MM.1S (cell line): Measurements from ENCODE around the gene LHX5.

Experiments
- DNase-seq: peaks from one replicate; pipeline ENCODE4 v3.0.0-alpha.2; 2015
- H2AFZ ChIP-seq: fragments of 300-600 bp; sonication (generic); 2 replicates; pipeline ENCODE4 v1.6.0; 2016; ENCODE audit warnings: antibody characterized with exemption, low read length
- H3F3A ChIP-seq: fragments of 300-600 bp; sonication (generic); 2 replicates; pipeline ENCODE4 v1.6.1; 2016; ENCODE audit warnings: mild to moderate bottlenecking, antibody characterized with exemption, low read length, moderate library complexity, mixed read lengths; ENCODE audit not compliant: insufficient read depth
- H3K27ac ChIP-seq: fragments of 300-600 bp; sonication (generic); 2 replicates; pipeline ENCODE4 v1.5.1; 2016; ENCODE audit warnings: mild to moderate bottlenecking, low read length
- H3K27me3 ChIP-seq: fragments of 300-600 bp; sonication (generic); replicated peaks from 2 replicates; pipeline ENCODE4 v1.6.0; 2016; ENCODE audit warnings: low read length; ENCODE audit not compliant: insufficient read depth
- H3K36me3 ChIP-seq: fragments of 300-600 bp; sonication (generic); replicated peaks from 2 replicates; pipeline ENCODE4 v1.6.1; 2016; ENCODE audit warnings: mild to moderate bottlenecking, low read length, mixed read lengths; ENCODE audit not compliant: insufficient read depth
- H3K4me1 ChIP-seq: fragments of 300-600 bp; sonication (generic); 2 replicates; pipeline ENCODE4 v1.6.1; 2016; ENCODE audit warnings: low read length, mixed read lengths
- H3K4me2 ChIP-seq: fragments of 300-600 bp; sonication (generic); 2 replicates; pipeline ENCODE4 v1.6.0; 2016; ENCODE audit warnings: low read depth, low read length
- H3K4me3 ChIP-seq: fragments of 300-600 bp; sonication (generic); 2 replicates; pipeline ENCODE4 v1.5.1; 2016; ENCODE audit warnings: low read length, mixed read lengths
- H3K79me2 ChIP-seq: fragments of 300-600 bp; sonication (generic); 2 replicates; pipeline ENCODE4 v1.6.1; 2016; ENCODE audit warnings: mixed run types, low read length, mixed read lengths
- H3K9ac ChIP-seq: fragments of 300-600 bp; sonication (generic); 2 replicates; pipeline ENCODE4 v1.6.1; 2016; ENCODE audit warnings: low read length, mixed read lengths
- H3K9me2 ChIP-seq: fragments of 300-600 bp; sonication (generic); replicated peaks from 2 replicates; pipeline ENCODE4 v1.6.1; 2016; ENCODE audit warnings: mild to moderate bottlenecking, low read length, mixed read lengths; ENCODE audit not compliant: insufficient read depth
- H3K9me3 ChIP-seq: fragments of 300-600 bp; sonication (generic); replicated peaks from 2 replicates; pipeline ENCODE4 v1.6.1; 2016; ENCODE audit warnings: mild to moderate bottlenecking, low read length, mixed read lengths; ENCODE audit not compliant: insufficient read depth
- H4K20me1 ChIP-seq: fragments of 300-600 bp; sonication (generic); 2 replicates; pipeline ENCODE4 v1.6.1; 2016; ENCODE audit warnings: mild to moderate bottlenecking, low read length, moderate library complexity, mixed read lengths; ENCODE audit not compliant: insufficient read depth
- CTCF ChIP-seq: fragments of 300-600 bp; sonication (generic); IDR thresholded peaks from 2 replicates; pipeline ENCODE4 v1.5.1; 2016; ENCODE audit warnings: antibody characterized with exemption, low read length, mixed read lengths
- EZH2 ChIP-seq: fragments of 300-600 bp; sonication (generic); optimal IDR thresholded peaks from 2 replicates; pipeline ENCODE3; 2017; ENCODE audit warnings: low read depth, mild to moderate bottlenecking, antibody characterized with exemption, low read length, mixed read lengths
- EZH2phosphoT487 ChIP-seq: fragments of 300-600 bp; sonication (generic); IDR thresholded peaks from 2 replicates; pipeline ENCODE4 v1.6.1; 2018; ENCODE audit warnings: antibody characterized with exemption, low read length

LHX5 gene

GRCh38 chr12:113456199-113456598 lies 15.5 kb downstream of the LHX5 start:
- Histone ChIP-seq H3K79me2 (no peaks in the 10 kb centered on the region), H2AFZ (no peak overlapping the region), H3K4me1 (no peaks in the 10 kb centered on the region), H3K4me3 (no peak overlapping the region), H3K27me3 (no peaks in the 10 kb centered on the region), H4K20me1 (no peaks in the 10 kb centered on the region), H3K4me2 (no peak overlapping the region), H3K27ac (no peak overlapping the region), H3K9me2 (no peaks in the 10 kb centered on the region), H3K9me3 (no peaks in the 10 kb centered on the region), H3K9ac (no peak overlapping the region), H3K36me3 (no peaks in the 10 kb centered on the region), H3F3A (no peaks in the 10 kb centered on the region)
- no peak for TF ChIP-seq EZH2
- no peak for TF ChIP-seq CTCF
- TF ChIP-seq EZH2phosphoT487: no peak
- DNase-seq: no peak

GRCh38 chr12:113453330-113453729 lies 18.3 kb downstream of the LHX5 start:
- H3K4me1 ChIP-seq: no peaks in the 10 kb centered on the region
- no peak for DNase-seq
- H3K9ac ChIP-seq: no peak overlapping the region
- no peaks in the 10 kb centered on the region for H4K20me1 ChIP-seq
- no peak overlapping the region for H2AFZ ChIP-seq
- no peaks in the 10 kb centered on the region for H3K79me2 ChIP-seq
- H3K27ac ChIP-seq: no peak overlapping the region
- no peaks in the 10 kb centered on the region for H3K9me2 ChIP-seq
- no peaks in the 10 kb centered on the region for H3K9me3 ChIP-seq
- H3K4me2 ChIP-seq: no peak overlapping the region
- H3K27me3 ChIP-seq: no peaks in the 10 kb centered on the region
- TF ChIP-seq EZH2: no peak
- TF ChIP-seq CTCF: no peak
- no peak for TF ChIP-seq EZH2phosphoT487
- no peak overlapping the region for H3K4me3 ChIP-seq
- no peaks in the 10 kb centered on the region for H3F3A ChIP-seq
- no peaks in the 10 kb centered on the region for H3K36me3 ChIP-seq

GRCh38 chr12:113452458-113452857 lies 19.2 kb downstream of the LHX5 start:
- H3K9me2 ChIP-seq: no peaks in the 10 kb centered on the region
- no peak overlapping the region for H3K4me3 ChIP-seq
- no peaks in the 10 kb centered on the region for H3K36me3 ChIP-seq
- H4K20me1 ChIP-seq: no peaks in the 10 kb centered on the region
- no peaks in the 10 kb centered on the region for H3K27me3 ChIP-seq
- H3K9ac ChIP-seq: no peak overlapping the region
- no peaks in the 10 kb centered on the region for H3F3A ChIP-seq
- no peak overlapping the region for H3K27ac ChIP-seq
- TF ChIP-seq CTCF (no peak), EZH2 (no peak), EZH2phosphoT487 (no peak)
- H3K4me1 ChIP-seq: no peaks in the 10 kb centered on the region
- no peaks in the 10 kb centered on the region for H3K79me2 ChIP-seq
- H3K9me3 ChIP-seq: no peaks in the 10 kb centered on the region
- no peak overlapping the region for H2AFZ ChIP-seq
- DNase-seq: no peak
- H3K4me2 ChIP-seq: no peak overlapping the region
